T-helper 22 cell (primary cell): ENCODE data around the gene HSPA9.

Experiments
- DNase-seq: peaks from one replicate; pipeline ENCODE4 v3.0.0-alpha.2; 2020; ENCODE audit warnings: low read depth

HSPA9 gene

GRCh38 chr5:138595180-138595795 lies 20.1 kb upstream of the HSPA9 start:
- DNase-seq = no peak

GRCh38 chr5:138594305-138595058 lies 19.3 kb upstream of the HSPA9 start:
- no peak for DNase-seq

- no peak for DNase-seq
Measured at GRCh38 chr5:138588013-138588788, 13.0 kb upstream of the HSPA9 start.

- DNase-seq = no peak
Measured at GRCh38 chr5:138585157-138585556, 10.0 kb upstream of the HSPA9 start.

- no peak for DNase-seq
Measured at GRCh38 chr5:138583984-138584637, 8.9 kb upstream of the HSPA9 start.

- DNase-seq = no peak
Measured at GRCh38 chr5:138582959-138583358, 7.8 kb upstream of the HSPA9 start.

GRCh38 chr5:138580777-138581176 lies 5.6 kb upstream of the HSPA9 start:
- no peak for DNase-seq

GRCh38 chr5:138580001-138580400 lies 4.8 kb upstream of the HSPA9 start:
- DNase-seq = no peak

GRCh38 chr5:138579517-138579863 lies 4.3 kb upstream of the HSPA9 start:
- no peak for DNase-seq

- no peak for DNase-seq
Measured at GRCh38 chr5:138577452-138577851, 2.3 kb upstream of the HSPA9 start.

- no peak for DNase-seq
Measured at GRCh38 chr5:138574744-138575193, 432 bp downstream of the HSPA9 start.

- no peak for DNase-seq
Measured at GRCh38 chr5:138573949-138574670, 1.1 kb downstream of the HSPA9 start.

- no peak for DNase-seq
Measured at GRCh38 chr5:138573223-138573622, 2.0 kb downstream of the HSPA9 start.

GRCh38 chr5:138570871-138571270 lies 4.3 kb downstream of the HSPA9 start:
- no peak for DNase-seq

GRCh38 chr5:138569782-138570181 lies 5.4 kb downstream of the HSPA9 start:
- no peak for DNase-seq

- no peak for DNase-seq
Measured at GRCh38 chr5:138568061-138568824, 7.0 kb downstream of the HSPA9 start.

GRCh38 chr5:138566792-138567191 lies 8.4 kb downstream of the HSPA9 start:
- no peak for DNase-seq

GRCh38 chr5:138565100-138565821 lies 9.9 kb downstream of the HSPA9 start:
- no peak for DNase-seq

GRCh38 chr5:138564242-138564641 lies 11.0 kb downstream of the HSPA9 start:
- DNase-seq = no peak

- no peak for DNase-seq
Measured at GRCh38 chr5:138563340-138564118, 11.7 kb downstream of the HSPA9 start.
